Central memory CD4-positive, alpha-beta T cell (primary cell): Measurements from ENCODE around the gene RABGAP1.

ENCODE experiments used
- DNase-seq: peaks from one replicate; pipeline ENCODE4 v3.0.0; 2022

RABGAP1 gene

GRCh38 chr9:123087359-123087888 is 146.6 kb downstream of the RABGAP1 start:
- no peak for DNase-seq

DNA sequence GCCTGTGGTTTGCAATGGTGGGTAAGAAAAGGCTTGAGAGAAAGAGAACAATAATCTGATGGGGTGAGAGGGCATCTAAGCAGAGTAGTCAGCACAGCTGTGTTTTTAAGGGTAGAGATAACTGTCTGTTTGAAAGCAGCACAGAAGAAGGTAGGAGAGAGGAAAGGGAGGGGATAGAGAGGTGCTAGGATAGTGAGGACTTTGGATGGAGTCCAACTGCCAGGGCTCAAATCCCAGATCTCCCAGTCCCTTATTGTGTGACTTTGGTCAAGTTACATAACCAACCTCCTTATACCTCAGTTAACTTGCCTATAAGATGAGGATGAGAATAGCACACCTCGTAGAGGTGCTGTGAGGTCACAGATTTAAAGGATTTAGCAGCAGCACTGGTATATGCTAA is 148.2 kb downstream of the RABGAP1 start:
- DNase-seq = no peak

DNA sequence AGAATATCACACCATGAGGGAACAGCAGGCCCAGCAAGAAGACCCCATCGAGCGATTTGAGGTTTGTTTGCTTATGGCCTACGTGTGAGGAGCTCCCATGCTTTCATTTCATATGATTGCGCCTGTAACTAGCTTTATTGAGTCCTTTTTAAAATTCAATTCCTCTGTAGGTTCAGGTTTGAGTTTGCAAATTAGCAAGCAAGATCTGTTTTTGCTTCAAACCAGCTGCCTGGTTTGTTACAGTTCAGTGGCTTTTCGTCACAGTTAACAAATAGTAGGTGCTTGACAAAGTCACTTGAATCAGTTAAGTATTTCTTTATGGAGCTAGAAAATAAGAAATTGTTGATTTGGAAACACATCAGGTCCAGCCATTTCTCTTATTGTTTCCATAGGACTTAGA is 149.0 kb downstream of the RABGAP1 start:
- no peak for DNase-seq

DNA sequence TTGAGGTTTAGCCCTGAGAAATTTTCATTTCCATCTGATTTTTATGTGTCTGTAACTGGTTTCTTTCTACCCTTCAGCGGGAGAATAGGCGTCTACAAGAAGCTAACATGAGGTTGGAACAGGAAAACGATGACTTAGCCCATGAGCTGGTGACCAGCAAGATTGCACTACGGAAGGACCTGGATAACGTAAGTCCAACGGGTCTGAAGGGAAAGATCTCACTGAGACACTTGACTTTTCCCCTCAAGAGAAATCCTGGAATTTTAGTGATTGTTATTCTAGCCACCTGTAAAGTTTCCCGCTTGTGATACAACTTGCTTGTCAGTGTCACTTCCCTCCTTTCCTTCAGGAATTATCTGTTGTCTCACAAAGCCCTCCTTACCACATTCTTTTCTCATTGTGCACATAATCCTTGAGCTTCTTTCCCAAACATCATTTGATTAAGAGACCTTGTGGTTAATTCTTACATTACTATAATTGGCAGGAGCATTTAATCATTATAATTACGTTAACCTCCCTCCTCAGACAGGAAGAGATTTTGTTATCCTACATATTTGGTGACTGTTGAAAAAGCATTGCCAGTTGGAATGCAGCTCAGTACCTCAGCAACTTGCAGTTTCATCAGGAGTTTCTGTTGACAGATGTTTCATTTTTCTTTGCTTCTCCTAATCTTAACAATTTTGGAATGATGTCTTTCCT is 149.5 kb downstream of the RABGAP1 start:
- DNase-seq = no peak

DNA sequence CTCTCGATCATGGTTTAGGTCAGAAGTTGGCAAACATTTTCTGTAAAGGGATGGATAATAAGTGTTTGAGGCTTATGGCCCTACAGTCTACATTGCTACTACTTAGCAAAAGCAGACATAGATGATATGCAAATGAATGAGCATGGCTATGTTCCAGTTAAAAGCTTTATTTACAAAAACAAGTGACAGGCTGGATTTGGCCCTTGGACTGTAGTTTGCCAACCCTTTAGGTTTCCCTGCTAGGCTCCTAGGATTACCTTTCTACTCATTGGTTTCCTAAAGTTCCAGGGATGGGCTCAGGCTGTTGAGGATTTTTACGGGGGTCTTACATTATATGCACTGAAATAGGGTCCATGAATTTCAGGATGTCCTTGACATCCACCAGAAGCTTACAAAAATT is 150.1 kb downstream of the RABGAP1 start:
- no peak for DNase-seq

- no peak for DNase-seq
Measured at GRCh38 chr9:123091459-123091858, 150.6 kb downstream of the RABGAP1 start.

DNA sequence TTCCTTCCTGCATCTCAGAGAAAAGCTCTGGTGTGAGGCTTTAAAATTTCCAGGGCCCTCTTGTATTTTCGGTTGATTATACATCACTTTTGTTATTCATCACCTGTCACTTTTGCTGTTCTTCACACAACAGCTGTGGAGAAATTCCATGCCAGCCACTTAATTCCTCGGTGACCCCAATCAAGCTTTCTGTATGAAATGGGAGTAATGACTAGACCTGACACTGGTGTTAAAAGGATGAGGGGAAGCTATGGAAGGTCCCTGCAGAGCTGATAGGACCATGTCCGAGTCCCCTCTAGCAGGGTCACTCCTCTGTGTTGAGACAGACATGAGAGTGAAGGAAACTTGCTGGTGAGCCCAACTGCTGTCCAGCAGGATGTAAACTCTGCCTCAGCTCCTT is 152.3 kb downstream of the RABGAP1 start:
- DNase-seq = no peak

- no peak for DNase-seq
Measured at GRCh38 chr9:123096987-123097386, 156.2 kb downstream of the RABGAP1 start.

GRCh38 chr9:123097430-123098095 is 156.7 kb downstream of the RABGAP1 start:
- no peak for DNase-seq

GRCh38 chr9:123098096-123098459 is 157.3 kb downstream of the RABGAP1 start:
- no peak for DNase-seq

- no peak for DNase-seq
Measured at GRCh38 chr9:123099042-123099441, 158.2 kb downstream of the RABGAP1 start.

DNA sequence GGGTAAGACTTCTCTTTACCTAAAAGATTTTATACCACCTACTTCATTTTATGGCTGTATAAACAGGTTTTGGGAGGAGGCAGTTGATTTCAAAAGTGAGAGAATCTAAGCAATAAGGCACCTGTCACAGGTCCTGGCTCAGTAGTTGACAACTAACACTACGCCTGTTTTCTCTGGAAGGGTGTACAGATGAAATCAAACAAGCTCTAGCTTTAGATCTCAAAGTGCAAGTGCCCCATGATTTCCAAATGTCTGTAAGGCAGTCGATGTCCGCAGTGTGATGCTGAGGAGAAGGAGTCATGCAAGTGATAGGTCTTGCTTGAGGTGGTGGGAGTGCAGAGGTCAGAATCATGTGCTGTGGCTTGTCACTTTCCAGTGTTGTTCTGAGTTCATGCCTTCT is 158.7 kb downstream of the RABGAP1 start:
- no peak for DNase-seq

DNA sequence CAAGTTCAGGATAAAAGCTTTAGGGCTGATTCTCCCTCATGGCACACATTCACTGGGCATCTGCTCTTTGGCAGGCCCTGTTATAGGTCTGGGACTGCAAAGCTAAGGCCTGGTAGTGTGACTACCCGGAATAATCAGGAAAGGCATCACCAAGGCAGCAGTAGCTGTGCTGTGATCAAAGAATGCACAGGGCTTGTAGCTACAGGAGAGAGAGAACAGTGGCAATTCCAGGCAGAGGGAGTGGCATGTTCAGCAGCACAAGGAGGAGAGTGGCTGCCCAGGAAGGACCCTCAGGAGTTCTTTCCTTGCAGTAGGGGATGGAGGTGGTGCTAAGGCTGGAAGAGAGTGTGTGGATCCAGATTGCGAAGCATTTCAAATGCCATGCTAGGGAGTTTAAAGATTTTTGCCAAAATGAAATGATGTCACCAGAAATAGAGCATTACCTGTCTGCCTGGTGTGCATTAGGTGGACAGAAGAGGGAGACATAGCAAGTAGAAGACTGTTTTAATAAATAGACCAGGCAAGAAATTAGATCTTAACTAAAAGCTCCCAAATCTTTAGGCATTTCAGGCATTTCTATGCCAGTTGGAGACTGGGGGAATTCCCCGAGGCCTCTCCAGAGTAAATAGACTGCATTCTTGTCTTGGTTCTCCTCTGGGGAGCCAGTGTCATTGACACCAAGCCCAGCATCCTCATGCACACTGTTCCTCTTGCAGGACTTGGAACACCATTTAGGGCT is 161.7 kb downstream of the RABGAP1 start:
- DNase-seq = no peak

DNA sequence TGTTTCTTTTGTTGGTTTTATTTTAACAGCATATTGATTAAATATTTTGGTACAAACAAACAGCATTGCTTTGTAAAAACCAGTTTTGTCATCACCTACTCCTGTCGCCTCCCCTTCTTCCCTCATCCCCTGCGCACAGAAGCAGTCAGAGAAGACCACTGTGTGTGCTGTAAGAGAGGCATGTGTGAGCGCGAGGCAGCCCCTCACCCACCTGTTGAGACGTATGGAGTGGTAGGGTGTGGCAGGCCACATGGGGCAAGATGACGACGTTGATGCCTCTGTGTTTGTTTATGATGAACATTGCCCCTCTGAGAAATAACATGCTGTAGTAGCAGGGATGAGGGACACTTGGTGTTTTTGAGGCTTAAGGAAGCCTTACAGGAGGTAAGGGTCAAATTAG is 164.0 kb downstream of the RABGAP1 start:
- no peak for DNase-seq

GRCh38 chr9:123105490-123105889 is 164.7 kb downstream of the RABGAP1 start:
- no peak for DNase-seq

- DNase-seq = no peak
Measured at GRCh38 chr9:123107639-123108285, 166.9 kb downstream of the RABGAP1 start.

DNA sequence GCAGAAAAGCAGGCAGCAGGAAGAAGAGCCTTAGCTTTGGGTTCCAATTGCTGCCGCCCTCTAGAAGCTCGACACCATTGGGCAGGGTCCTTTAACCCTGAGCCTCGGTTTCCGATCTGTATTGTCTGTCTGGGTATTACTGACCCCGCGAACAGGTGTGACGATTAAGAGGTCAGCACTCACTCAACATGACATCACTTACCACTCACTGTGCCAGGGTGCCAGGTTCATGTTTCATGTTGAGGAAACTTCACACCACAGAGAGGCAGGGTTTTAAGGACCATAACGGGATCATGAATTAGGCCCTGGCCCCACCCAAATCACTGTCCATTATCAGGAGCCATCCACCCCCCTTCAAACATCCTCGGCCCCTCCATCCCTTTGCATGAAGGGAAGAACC is 168.2 kb downstream of the RABGAP1 start:
- no peak for DNase-seq

DNA sequence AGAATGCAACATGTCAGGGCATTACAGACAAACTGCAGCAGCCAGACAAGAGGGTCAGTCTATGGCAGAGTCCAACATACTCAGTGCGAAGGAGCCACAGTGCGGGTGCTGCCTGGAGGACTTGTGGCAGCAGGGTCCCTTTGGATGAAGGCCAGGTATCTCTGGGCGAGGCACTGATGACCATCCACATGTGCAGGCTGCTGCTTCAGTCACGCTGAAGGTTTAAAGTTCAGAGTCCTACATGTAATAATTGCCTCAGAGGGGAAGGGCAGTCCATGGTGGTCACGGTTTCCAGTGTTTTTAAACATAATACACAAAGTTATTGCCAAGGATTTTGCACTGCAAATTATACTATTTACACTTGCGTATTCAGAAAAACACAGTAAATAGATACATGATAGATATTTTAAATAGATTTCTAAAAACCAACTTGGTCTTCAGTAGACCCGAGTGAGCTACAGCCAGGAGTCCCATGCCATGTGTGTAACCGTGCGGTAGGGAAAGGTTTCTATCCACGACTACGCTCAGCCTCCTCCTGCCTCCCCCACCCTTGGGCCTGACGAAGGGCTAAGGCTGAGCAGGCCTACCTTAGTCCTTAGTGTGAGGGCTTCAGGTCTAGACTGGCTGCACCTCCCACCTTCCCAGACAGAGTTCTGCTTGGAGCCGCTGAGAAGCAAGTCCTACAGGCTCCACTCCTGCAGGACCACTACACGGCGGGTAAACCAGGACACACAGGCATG is 168.9 kb downstream of the RABGAP1 start:
- no peak for DNase-seq

DNA sequence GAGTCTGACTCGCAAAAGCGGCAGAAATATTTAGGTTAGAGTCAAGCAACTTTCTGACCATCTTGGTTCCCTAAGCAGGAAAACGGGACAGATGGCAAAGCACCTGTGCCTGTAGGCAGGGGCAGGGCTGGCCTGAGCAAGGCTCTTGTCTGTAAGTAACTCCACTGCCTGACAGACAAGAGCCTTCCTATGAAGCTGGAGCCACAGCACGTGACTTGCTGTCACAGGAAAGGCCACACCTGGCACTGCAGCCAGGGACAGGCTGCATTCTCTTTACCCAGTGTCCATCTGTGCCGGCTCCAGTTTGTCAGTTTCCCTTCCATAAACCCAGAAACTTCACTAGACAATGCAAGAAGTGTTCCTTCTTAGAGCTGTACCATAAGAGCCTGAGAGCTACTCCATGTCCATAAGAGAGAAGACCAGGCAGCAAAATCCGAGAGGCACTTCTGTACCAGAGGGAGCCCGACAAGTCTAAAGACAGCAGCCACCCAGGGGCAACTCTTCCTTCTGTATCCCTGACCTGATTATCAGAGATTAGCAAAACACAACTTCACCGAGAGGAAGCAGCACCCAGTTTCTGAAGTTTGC is 170.7 kb downstream of the RABGAP1 start:
- no peak for DNase-seq

- DNase-seq = no peak
Measured at GRCh38 chr9:123112015-123112975, 171.5 kb downstream of the RABGAP1 start.

DNA sequence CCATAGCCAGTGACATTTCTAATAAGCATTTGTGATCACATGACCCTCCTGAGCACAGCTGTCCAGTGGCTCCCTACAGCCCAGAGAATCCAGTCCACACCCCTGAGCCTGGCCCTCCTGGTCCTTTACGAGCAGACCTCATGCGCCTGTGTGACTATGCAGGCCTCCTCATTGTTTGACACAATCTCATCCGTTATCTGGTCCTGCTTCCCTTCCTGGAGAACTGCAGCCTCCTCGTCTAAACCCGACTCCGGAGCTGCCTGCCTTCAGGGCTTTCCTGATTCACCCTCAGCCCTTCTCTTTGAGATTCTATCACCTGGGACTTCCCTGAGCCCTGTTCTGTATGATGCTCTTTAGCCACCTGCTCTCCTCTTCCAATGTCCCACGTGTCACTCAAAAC is 172.4 kb downstream of the RABGAP1 start:
- DNase-seq = no peak
